Measurements from ENCODE around the gene NKTR. TPM values are rescaled to one million over a fixed set of nuclear protein-coding genes. Genes with fewer than 3 reads are reported as not detected.
A peak's percentile ranks its signal among the peaks of the same experiment; 100 is the strongest.

The NKTR gene
- total RNA-seq, 1 experiment from 2014 or later, result 21.3 TPM

DNA sequence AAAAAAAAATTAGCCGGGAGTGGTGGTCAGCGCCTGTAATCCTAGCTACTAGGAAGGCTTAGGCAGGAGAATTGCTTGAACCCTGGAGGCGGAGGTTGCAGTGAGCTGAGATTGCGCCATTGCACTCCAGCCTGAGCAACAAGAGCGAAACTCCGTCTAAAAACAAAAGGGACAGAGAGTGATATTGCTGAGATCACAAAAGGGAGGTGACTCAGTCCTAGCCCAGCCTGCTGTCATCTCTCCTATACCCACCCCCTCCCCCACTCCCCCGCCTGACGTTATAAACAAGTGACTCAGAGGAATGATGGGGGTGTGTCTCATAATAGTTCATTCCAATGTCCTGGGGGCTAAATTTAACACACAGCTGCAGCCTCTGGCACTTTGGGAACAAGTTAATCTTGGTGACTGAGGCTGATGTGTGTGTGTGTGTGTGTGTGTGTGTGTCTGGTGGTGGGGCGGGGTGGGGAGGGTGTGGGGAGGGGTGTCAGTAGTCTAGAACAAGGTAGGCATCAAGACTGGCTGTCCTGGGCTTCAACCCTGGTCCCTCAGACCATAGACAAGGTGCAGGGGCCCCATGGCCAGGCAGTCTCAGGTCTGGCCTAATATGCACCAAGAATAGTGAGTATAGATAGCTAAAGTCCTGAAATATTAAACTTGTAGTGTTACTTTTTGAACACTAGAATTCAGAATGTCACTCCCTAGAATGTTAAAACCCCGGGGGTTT lies 83.6 kb downstream of the NKTR start:
- no peak overlapping the region for H3K4me3 ChIP-seq (ENCODE audit: insufficient read depth, low read depth, low read length)
- peak; percentile 75 for DNase-seq
- no peaks in the 10 kb centered on the region for H3K36me3 ChIP-seq (replicated peaks; ENCODE audit: control insufficient read depth, insufficient read depth, low read length)
- no peaks in the 10 kb centered on the region for H3K27me3 ChIP-seq (ENCODE audit: control insufficient read depth, insufficient read depth, low read length)

DNA sequence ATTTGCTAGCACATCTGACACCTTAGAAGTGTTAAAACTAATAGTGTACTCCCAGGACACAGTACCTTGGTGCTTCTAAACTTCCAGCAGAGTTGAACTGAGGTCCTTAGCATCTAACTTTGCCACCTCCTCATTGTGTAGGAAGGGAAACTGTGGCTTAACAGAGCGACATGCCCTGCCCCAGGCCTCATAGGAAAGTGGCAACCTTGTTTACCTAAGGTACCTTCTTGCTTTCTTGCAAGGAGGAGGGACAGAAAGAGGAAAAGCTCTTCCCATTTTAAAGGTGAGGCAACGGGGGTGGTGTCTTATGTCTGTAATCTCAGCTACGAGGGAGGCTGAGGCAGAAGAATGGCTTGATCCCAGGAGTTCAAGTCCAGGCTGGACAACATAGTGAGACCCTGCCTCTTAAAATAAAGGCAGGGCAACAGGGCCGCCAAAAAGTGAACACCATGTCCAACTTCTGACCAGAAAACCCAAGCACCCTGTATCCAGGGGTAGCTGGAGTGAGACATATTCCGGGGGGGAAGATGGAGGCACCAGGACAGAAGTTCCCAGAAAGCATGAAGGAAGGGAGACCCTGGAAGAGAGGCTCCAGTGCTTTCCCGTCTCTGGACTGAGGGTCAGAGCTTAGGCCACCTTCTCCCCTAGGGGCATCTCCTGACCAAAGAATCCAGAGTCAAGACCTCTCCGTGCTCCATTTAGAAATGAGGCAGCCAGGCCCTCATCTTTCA lies 84.3 kb downstream of the NKTR start:
- no peak for DNase-seq

DNA sequence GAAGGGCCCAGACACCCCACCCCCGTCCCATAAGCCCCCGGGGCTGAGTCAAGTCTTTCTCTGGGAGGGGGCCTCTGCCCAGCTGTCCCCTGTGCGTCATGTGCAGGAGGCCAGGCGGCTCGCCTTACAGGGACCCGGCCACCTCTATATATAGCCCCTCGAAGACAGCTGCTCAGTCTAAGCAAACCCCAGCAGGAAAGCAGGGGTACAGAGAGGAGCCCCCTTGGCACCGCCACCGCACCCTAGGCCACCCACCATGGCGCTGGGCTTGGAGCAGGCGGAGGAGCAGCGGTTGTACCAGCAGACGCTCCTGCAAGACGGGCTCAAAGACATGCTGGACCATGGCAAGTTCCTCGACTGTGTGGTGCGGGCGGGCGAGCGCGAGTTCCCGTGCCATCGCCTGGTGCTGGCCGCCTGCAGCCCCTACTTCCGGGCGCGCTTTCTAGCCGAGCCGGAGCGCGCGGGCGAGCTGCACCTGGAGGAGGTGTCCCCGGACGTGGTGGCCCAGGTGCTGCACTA lies 84.9 kb downstream of the NKTR start, which contains the start of gene KLHL40:
TSS of gene KLHL40 (plus strand) at position 175 of the 519 bp plus-strand sequence. CDS start at position 257, 82 bp downstream.
- Histone ChIP-seq H3K27me3 (ENCODE audit: control insufficient read depth, insufficient read depth, low read length) (no peaks in the 10 kb centered on the region), H3K36me3 (replicated peaks; ENCODE audit: control insufficient read depth, insufficient read depth, low read length) (no peaks in the 10 kb centered on the region), H3K4me3 (ENCODE audit: insufficient read depth, low read depth, low read length) (no peak within 1 kb of the TSS)
- no peak for DNase-seq

More for the DNA sequence above, 84.3 kb downstream of the NKTR start:
- H3K27me3 ChIP-seq (ENCODE audit: control insufficient read depth, insufficient read depth, low read length), result no peaks in the 10 kb centered on the region
- no peak overlapping the region for H3K4me3 ChIP-seq (ENCODE audit: insufficient read depth, low read depth, low read length)
- H3K36me3 ChIP-seq (replicated peaks; ENCODE audit: control insufficient read depth, insufficient read depth, low read length), result no peaks in the 10 kb centered on the region

DNA sequence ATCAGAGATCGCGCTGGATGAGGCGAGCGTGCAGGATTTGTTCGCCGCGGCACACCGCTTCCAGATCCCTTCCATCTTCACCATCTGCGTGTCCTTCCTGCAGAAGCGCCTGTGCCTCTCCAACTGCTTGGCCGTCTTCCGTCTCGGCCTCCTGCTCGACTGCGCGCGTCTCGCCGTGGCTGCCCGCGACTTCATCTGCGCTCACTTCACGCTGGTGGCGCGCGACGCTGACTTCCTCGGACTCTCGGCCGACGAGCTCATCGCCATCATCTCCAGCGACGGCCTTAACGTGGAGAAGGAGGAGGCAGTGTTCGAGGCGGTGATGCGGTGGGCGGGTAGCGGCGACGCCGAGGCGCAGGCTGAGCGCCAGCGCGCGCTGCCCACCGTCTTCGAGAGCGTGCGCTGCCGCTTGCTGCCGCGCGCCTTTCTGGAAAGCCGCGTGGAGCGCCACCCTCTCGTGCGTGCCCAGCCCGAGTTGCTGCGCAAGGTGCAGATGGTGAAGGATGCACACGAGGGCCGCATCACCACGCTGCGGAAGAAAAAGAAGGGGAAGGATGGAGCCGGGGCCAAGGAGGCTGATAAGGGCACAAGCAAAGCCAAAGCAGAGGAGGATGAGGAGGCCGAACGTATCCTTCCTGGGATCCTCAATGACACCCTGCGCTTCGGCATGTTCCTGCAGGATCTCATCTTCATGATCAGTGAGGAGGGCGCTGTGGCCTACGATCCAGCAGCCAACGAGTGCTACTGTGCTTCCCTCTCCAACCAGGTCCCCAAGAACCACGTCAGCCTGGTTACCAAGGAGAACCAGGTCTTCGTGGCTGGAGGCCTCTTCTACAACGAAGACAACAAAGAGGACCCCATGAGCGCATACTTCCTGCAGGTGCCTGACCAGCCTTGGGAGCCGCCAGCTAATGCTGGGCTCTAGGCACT lies 85.7 kb downstream of the NKTR start:
- Histone ChIP-seq H3K27me3 (ENCODE audit: control insufficient read depth, insufficient read depth, low read length) (no peaks in the 10 kb centered on the region), H3K4me3 (ENCODE audit: insufficient read depth, low read depth, low read length) (no peak overlapping the region)
- DNase-seq, result no peak

DNA sequence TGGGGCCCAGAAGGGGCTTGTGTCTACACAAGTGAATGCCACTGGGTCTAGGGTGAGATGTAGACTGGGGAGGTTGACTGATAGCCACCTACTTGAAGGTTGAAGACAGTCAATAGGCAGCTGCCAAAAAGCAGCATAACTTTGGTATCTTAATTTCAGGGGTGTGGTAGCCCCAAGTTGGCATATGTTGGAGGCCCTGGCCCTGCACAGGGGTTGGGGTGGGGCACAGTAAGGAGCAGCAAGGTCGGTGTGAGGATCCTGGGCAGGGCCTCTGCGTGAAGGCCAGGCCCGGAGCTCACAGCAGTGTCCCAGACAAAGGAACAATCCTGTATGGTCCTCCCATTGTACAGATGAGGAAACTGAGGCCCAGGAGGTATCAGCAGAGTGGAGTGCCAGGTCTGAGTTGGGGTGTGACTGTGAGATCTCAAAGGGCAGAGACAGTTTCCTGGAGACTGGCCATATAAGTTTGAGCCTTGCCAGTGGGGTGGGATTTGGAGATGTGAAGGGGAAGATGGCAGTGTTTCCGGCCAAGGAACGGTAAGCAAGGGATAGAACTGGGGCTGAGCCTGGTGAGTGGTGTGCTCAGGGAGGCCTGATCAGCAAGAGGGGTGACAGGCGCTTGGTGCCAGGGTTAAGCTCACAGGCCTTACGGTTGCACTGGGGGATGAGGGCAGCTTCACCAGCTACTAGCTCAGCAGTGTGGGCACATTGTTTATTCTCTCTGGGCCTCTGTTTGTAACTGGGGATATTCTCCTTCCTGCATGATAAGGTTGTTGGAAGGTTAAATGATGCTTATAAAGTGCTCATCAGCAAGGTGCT lies 86.6 kb downstream of the NKTR start:
- no peaks in the 10 kb centered on the region for H3K27me3 ChIP-seq (ENCODE audit: control insufficient read depth, insufficient read depth, low read length)
- DNase-seq, result no peak
- H3K36me3 ChIP-seq (replicated peaks; ENCODE audit: control insufficient read depth, insufficient read depth, low read length), result no peaks in the 10 kb centered on the region
- H3K4me3 ChIP-seq (ENCODE audit: insufficient read depth, low read depth, low read length), result no peak overlapping the region

More for the DNA sequence above, 85.7 kb downstream of the NKTR start:
- no peaks in the 10 kb centered on the region for H3K36me3 ChIP-seq (replicated peaks; ENCODE audit: control insufficient read depth, insufficient read depth, low read length)

DNA sequence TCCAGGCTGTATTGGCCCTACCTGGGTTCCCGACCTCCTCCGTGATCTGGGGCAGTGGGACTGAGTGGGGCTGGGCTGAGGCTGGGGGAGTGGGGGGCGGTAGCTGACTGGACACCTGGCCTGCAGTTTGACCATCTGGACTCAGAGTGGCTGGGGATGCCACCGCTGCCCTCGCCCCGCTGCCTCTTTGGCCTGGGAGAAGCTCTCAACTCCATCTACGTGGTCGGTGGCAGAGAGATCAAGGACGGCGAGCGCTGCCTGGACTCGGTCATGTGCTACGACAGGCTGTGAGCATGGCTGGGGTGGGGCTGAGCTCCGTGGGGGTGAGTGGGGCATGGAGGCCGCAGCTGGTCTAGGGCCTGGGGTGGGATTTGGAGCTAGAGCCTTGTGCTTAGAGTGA lies 87.5 kb downstream of the NKTR start:
- H3K4me3 ChIP-seq (ENCODE audit: insufficient read depth, low read depth, low read length), result no peak overlapping the region
- no peaks in the 10 kb centered on the region for H3K27me3 ChIP-seq (ENCODE audit: control insufficient read depth, insufficient read depth, low read length)
- H3K36me3 ChIP-seq (replicated peaks; ENCODE audit: control insufficient read depth, insufficient read depth, low read length), result no peaks in the 10 kb centered on the region
- no peak for DNase-seq

DNA sequence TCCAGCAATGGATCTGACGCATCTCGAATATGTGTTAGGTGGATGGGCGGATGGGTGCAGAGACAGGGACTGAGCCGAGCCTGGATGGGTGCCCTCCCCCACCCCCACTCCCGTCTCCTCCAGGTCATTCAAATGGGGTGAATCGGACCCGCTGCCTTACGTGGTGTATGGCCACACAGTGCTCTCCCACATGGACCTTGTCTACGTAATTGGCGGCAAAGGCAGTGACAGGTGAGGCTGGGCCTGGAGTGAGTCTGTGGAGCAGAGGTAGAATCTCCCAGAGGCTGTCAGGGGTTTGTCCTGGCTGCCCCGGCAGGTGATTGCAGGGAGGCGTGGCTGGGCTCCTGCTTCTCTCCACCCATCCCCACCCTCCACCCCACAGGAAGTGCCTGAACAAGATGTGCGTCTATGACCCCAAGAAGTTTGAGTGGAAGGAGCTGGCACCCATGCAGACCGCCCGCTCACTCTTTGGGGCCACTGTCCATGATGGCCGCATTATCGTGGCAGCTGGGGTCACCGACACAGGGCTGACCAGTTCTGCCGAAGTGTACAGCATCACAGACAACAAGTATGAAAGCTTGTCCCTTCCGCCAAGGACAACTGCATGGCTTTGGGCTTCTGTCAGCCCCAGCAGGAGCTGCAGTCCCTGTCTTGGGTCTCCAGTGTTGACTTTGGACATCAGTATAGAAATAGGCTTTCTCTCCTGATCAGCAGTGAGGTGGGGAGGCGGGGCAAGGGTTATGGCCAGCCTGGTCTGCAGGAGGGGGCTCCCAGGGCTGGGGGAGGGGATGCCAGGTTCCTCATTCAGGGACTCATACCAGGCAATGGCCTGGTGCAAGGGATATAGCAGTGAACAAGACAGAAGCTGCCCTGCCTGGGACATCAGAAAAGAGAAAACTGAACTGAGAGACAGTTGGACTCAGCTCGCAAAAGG lies 88.3 kb downstream of the NKTR start:
- H3K4me3 ChIP-seq (ENCODE audit: insufficient read depth, low read depth, low read length), result no peak overlapping the region
- H3K36me3 ChIP-seq (replicated peaks; ENCODE audit: control insufficient read depth, insufficient read depth, low read length), result no peaks in the 10 kb centered on the region
- peak; percentile 66 for DNase-seq
- H3K27me3 ChIP-seq (ENCODE audit: control insufficient read depth, insufficient read depth, low read length), result no peaks in the 10 kb centered on the region

DNA sequence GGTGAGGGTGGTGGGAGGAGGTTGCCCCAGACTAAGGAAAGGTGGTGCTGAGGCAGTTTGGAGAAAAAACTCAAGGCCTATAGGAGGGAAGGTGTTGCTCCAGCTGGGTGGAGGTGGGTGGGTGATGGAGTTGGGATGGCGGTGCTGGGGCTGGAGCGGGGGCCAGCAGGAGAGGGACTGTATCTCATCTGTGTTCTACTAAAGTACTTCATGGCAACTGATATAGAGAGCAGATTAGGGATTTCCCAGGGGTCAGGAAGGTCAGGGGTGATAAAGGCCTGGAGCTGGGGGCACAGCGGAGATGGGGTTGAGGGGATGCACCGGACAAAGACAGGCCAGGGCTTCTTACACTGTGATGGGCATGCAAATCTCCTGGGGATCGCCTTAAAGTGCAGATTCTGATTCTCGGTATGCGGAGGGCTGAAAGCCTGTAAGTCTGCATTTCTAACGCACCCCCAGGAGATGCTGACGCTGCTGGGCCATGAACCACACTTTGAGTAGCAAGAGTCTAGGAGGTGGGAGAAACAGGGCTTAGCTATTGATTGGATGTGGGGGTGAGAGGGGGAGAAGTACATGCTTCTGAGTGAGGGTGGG lies 89.0 kb downstream of the NKTR start:
- H3K27me3 ChIP-seq (ENCODE audit: control insufficient read depth, insufficient read depth, low read length), result no peaks in the 10 kb centered on the region
- no peak overlapping the region for H3K4me3 ChIP-seq (ENCODE audit: insufficient read depth, low read depth, low read length)
- DNase-seq, result peak; percentile 72
- H3K36me3 ChIP-seq (replicated peaks; ENCODE audit: control insufficient read depth, insufficient read depth, low read length), result no peaks in the 10 kb centered on the region

DNA sequence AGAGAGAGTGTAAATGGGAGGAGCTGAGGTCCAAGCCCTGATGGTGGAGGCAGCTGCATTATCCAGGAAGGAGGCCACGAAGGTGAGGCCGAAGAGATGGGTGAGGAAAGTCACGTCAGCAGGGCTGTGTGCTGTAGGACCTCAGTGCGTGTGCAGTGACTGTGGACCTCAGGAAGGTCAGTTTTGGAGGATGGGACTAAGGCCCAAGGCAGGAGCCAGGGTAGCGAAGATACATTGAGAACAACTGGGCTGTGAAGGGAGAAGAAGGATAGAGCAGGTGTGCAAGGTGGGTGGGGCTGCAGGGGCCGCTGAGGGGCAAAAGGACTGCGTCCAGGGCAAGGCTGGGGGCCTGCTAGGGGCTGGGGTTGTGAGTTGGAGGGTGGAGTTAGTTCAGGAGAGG lies 89.7 kb downstream of the NKTR start:
- no peaks in the 10 kb centered on the region for H3K27me3 ChIP-seq (ENCODE audit: control insufficient read depth, insufficient read depth, low read length)
- DNase-seq, result no peak
- H3K36me3 ChIP-seq (replicated peaks; ENCODE audit: control insufficient read depth, insufficient read depth, low read length), result no peaks in the 10 kb centered on the region

DNA sequence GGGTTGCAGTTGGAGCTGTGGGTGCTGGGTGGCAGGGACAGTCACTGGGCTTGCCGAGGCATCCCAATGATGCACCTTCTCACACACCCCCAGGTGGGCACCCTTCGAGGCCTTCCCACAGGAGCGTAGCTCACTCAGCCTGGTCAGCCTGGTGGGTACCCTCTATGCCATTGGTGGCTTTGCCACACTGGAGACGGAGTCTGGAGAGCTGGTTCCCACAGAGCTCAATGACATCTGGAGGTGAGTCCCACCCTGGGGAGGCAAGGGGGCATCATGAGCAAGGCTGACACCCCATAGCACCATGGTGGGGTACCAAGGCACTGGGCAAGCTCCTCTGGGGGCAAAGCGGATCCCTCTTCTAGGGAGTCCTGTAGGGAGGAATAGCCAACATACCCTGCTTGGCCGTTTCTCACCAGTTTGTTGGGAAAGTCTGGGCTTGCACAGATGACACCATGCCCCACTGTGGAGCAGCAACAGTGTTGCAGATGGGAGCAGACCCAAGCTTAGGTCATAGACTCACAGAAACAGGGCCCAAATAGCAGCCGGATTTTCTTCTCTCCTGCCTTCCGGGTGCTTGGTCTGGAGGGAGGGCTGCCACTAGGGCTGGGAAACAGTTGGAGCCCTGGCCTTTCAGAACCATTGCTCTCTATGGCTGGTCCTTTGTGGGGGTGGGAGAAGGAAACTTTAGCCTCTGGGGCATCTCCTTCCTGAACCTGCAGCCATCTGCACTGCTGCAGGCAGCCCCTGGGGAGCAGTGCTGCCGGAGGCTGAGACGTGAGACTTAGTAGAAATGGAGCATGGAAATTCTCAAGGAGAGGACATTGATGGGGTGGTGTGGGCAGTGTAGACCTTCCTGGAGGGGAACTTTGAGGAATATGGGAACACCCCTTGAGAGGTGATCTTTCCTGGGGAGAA lies 90.5 kb downstream of the NKTR start:
- DNase-seq, result peak; percentile 37
- Histone ChIP-seq H3K27me3 (ENCODE audit: control insufficient read depth, insufficient read depth, low read length) (no peaks in the 10 kb centered on the region), H3K36me3 (replicated peaks; ENCODE audit: control insufficient read depth, insufficient read depth, low read length) (no peaks in the 10 kb centered on the region), H3K4me3 (ENCODE audit: insufficient read depth, low read depth, low read length) (no peak overlapping the region)

More for the DNA sequence above, 89.7 kb downstream of the NKTR start:
- H3K4me3 ChIP-seq (ENCODE audit: insufficient read depth, low read depth, low read length), result no peak overlapping the region

DNA sequence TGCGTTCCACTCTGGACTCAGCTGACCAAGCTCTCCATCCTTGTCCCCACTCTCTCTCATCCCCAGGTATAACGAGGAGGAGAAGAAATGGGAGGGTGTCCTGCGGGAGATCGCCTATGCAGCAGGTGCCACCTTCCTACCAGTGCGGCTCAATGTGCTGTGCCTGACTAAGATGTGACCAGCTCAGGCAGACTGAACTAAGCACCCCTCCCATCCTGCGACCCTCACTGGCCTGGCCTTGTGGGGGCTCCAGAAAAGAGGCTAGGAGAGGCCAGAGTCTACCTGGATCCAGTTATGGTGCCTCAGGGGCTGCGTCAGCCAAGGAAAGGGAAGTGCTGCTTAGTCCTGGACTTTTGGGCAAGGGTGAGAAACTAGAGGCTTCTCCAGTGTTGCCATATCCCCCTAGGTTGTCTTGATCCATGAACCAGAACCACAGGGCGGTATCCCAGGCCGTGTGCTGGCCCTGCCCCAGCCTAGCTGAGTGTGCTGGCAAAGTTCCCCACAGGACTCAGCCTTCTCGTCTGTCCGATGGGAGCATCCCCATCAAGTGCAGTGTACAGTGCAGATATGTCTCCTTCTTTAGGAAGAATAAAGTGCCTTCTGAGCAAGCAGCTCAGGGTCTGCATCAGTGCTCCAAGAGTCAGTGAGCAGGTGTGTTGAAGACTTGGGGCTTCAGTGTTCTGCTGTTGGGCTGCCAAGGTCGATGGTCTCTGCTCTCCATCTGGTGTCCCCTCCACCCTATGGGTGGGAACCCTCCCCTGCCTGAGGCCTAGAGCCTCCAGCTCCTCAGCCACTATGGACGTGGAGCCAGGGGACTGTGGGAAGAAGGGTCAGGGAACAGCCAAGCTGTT lies 91.6 kb downstream of the NKTR start:
- no peak for DNase-seq
- Histone ChIP-seq H3K36me3 (replicated peaks; ENCODE audit: control insufficient read depth, insufficient read depth, low read length) (no peaks in the 10 kb centered on the region), H3K4me3 (ENCODE audit: insufficient read depth, low read depth, low read length) (no peak overlapping the region), H3K27me3 (ENCODE audit: control insufficient read depth, insufficient read depth, low read length) (no peaks in the 10 kb centered on the region)
